Spleen (tissue), 11 donors: Measurements from ENCODE around the gene ERCC4. TPM values are rescaled to one million over a fixed set of nuclear protein-coding genes. Genes with fewer than 3 reads are reported as not detected.

ENCODE experiments used
- DNase-seq: peaks from one replicate; pipeline ENCODE4 v3.0.0-alpha.2; 2020
- H3K27ac ChIP-seq, 8 donors: fragments of 200-600 bp; sonication (generic) in 7 of 8; 1 replicate in 4 of 8; 2 replicates in 4 of 8; pipeline versions ENCODE4 v1.5.0 to v1.8.0; 2016 to 2021; ENCODE audit warnings: inconsistent platforms in 4 of 8, mild to moderate bottlenecking in 4 of 8, moderate library complexity in 1 of 8
- H3K27me3 ChIP-seq, 7 donors: fragments of 200-600 bp; sonication (generic) in 6 of 7; replicated peaks in 1 of 7; 1 replicate in 4 of 7; 2 replicates in 3 of 7; pipeline versions ENCODE4 v1.5.0 to v1.8.0; 2016 to 2021; ENCODE audit warnings: inconsistent platforms in 3 of 7, mild to moderate bottlenecking in 1 of 7
- H3K36me3 ChIP-seq, 6 donors: fragments of 200-600 bp; sonication (generic) in 5 of 6; 1 replicate in 4 of 6; 2 replicates in 2 of 6; pipeline versions ENCODE4 v1.5.0 to v1.8.0; 2016 to 2021; ENCODE audit warnings: inconsistent platforms in 2 of 6
- H3K4me1 ChIP-seq, 6 donors: fragments of 200-600 bp; sonication (generic) in 5 of 6; 1 replicate in 3 of 6; 2 replicates in 3 of 6; pipeline versions ENCODE4 v1.5.0 to v1.8.0; 2016 to 2021; ENCODE audit warnings: inconsistent platforms in 3 of 6
- H3K4me3 ChIP-seq, 8 donors: fragments of 200-600 bp; sonication (generic) in 7 of 8; 1 replicate in 4 of 8; 2 replicates in 4 of 8; pipeline versions ENCODE4 v1.5.0 to v1.8.0; 2016 to 2021; ENCODE audit warnings: inconsistent platforms in 4 of 8, mild to moderate bottlenecking in 4 of 8, moderate library complexity in 2 of 8
- H3K9me3 ChIP-seq, 8 donors: fragments of 200-600 bp; sonication (generic) in 7 of 8; 1 replicate in 4 of 8; 2 replicates in 4 of 8; pipeline versions ENCODE4 v1.5.0 to v1.8.0; 2016 to 2021; ENCODE audit warnings: inconsistent platforms in 4 of 8
- CTCF ChIP-seq, 11 experiments: fragments of 200-600 bp in 7 of 11; fragments of 450-650 bp in 4 of 11; sonication (generic) in 4 of 11; IDR thresholded peaks in 8 of 11; conservative IDR thresholded peaks in 3 of 11; 1 replicate in 7 of 11; 2 replicates in 4 of 11; pipeline versions ENCODE4 v1.4.0 to v1.8.0; 2016 to 2021; ENCODE audit warnings: antibody characterized with exemption in 11 of 11, inconsistent platforms in 4 of 11, mild to moderate bottlenecking in 1 of 11
- POLR2A ChIP-seq, 3 donors: fragments of 450-650 bp; IDR thresholded peaks; one replicate each; pipeline ENCODE4 v1.5.1; 2017; ENCODE audit warnings: antibody characterized with exemption in 3 of 3, mild to moderate bottlenecking in 1 of 3
- POLR2AphosphoS5 ChIP-seq, 3 donors: sonication (generic); formaldehyde crosslinking; IDR thresholded peaks; one replicate each; pipeline ENCODE4 v1.5.1; 2017; ENCODE audit warnings: antibody characterized with exemption in 3 of 3
- WGBS, 5 donors: extraction: QIAGEN DNeasy Blood & Tissue Kit in 3 of 5; methylation state at CpG; one replicate each; pipeline versions ENCODE4 v1.1.5 to v1.1.7; 2013 to 2018; 5-methylcytosine and 5-hydroxymethylcytosine counted together
- intact Hi-C: fragments of 100-400 bp; cut with DNase I; formaldehyde crosslinking; loops from one replicate; pipeline ENCODE4 v1.15.0; 2023; ENCODE audit warnings: low total_unique reads
- polyA plus RNA-seq, 3 donors: library from polyadenylated mRNA; stranded (reverse); fragments of 200-250 nt; gene quantifications; one replicate each; pipeline ENCODE4 v1.2.1, GENCODE V29; 2013
- total RNA-seq, 7 donors: library from RNA; depleted of rRNA in 3 of 7; stranded (reverse); fragments of >200 nt in 3 of 7; fragmentation: NEBNext Ultra II Directional in 4 of 7; extraction: Animal tissue kit (Norgen Biotek cat#: 25700) in 4 of 7; gene quantifications; one replicate each; pipeline versions ENCODE4 v1.1.0 to v1.2.1, GENCODE V29; 2016 to 2021
- donor health status: healthy with polysubstance abuse.
- donor health status: DM: no; HTN: no; CAD: no; lungs with moderate emphysema.
- donor health status: DM: no; HTN: no; CAD: no.
- donor health status: Bipolar disorder and iron deficiency.
- donor health status: healthy.
- donor health status: DM: no; HTN: no; CAD: no.
- donor health status: DM: yes; HTN: yes; CAD: no.

The ERCC4 gene
- total and polyA plus RNA-seq, 10 donors = 1.1 to 15.2 (median 9.1) TPM

- TF ChIP-seq POLR2AphosphoS5 (IDR thresholded peaks at IDR 0.05) (no peak), CTCF (IDR thresholded peaks at IDR 0.05 in 8 of 11, conservative IDR thresholded peaks at IDR 0.05 in 3 of 11) (no peak), POLR2A (IDR thresholded peaks at IDR 0.05) (no peak)
- no peaks in the 10 kb centered on the region for H3K36me3 ChIP-seq
- no peak overlapping the region for H3K27ac ChIP-seq
- intact Hi-C loops = no loop called here
- DNase-seq = no peak
- H3K4me3 ChIP-seq = no peak overlapping the region
- WGBS, 5 donors = 81 to 92% (median 88%) methylated on average over 7 of the region's 7 CpGs
- H3K9me3 ChIP-seq = peaks cover 0 to 8% (median 6%) of the 10 kb centered on the region in 8 donors
- H3K4me1 ChIP-seq = no peaks in the 10 kb centered on the region
- peaks cover 0 to 37% (median 0%) of the 10 kb centered on the region in 7 donors for H3K27me3 ChIP-seq
Measured at GRCh38 chr16:13909069-13909468, 10.9 kb upstream of the ERCC4 start.

GRCh38 chr16:13909872-13910303, 10.1 kb upstream of the ERCC4 start:
- TF ChIP-seq POLR2AphosphoS5 (IDR thresholded peaks at IDR 0.05) (no peak), CTCF (IDR thresholded peaks at IDR 0.05 in 8 of 11, conservative IDR thresholded peaks at IDR 0.05 in 3 of 11) (no peak)
- H3K27ac ChIP-seq = no peak overlapping the region
- WGBS, 5 donors = 42 to 70% (median 54%) methylated on average over 3 of the region's 3 CpGs

GRCh38 chr16:13911306-13911705, 8.6 kb upstream of the ERCC4 start:
- intact Hi-C loops = no loop called here
- H3K27me3 ChIP-seq = peaks cover 0 to 35% (median 0%) of the 10 kb centered on the region in 7 donors
- peaks cover 0 to 8% (median 6%) of the 10 kb centered on the region in 8 donors for H3K9me3 ChIP-seq
- no peak overlapping the region for H3K4me3 ChIP-seq
- no peak for DNase-seq
- no peaks in the 10 kb centered on the region for H3K36me3 ChIP-seq
- TF ChIP-seq POLR2AphosphoS5 (IDR thresholded peaks at IDR 0.05) (no peak), CTCF (IDR thresholded peaks at IDR 0.05 in 8 of 11, conservative IDR thresholded peaks at IDR 0.05 in 3 of 11) (no peak), POLR2A (IDR thresholded peaks at IDR 0.05) (no peak)
- H3K4me1 ChIP-seq = no peaks in the 10 kb centered on the region
- no peak overlapping the region for H3K27ac ChIP-seq
- WGBS, 5 donors = 58 to 70% (median 68%) methylated on average over 1 of the region's 1 CpG

More at GRCh38 chr16:13909872-13910303, 10.1 kb upstream of the ERCC4 start:
- H3K4me3 ChIP-seq = no peak overlapping the region
- no peaks in the 10 kb centered on the region for H3K36me3 ChIP-seq
- intact Hi-C loops = no loop called here
- H3K4me1 ChIP-seq = no peaks in the 10 kb centered on the region
- no peak for DNase-seq
- peaks cover 0 to 37% (median 0%) of the 10 kb centered on the region in 7 donors for H3K27me3 ChIP-seq
- H3K9me3 ChIP-seq = peaks cover 0 to 8% (median 6%) of the 10 kb centered on the region in 8 donors

- Histone ChIP-seq H3K27me3 (peaks cover 0 to 30% (median 0%) of the 10 kb centered on the region in 7 donors), H3K4me1 (no peaks in the 10 kb centered on the region), H3K9me3 (peaks cover 0 to 8% (median 6%) of the 10 kb centered on the region in 8 donors), H3K4me3 (no peak overlapping the region), H3K27ac (no peak overlapping the region), H3K36me3 (no peaks in the 10 kb centered on the region)
- DNase-seq = no peak
- no peak for TF ChIP-seq CTCF (IDR thresholded peaks at IDR 0.05 in 8 of 11, conservative IDR thresholded peaks at IDR 0.05 in 3 of 11)
- TF ChIP-seq POLR2AphosphoS5 (IDR thresholded peaks at IDR 0.05) = no peak
- no peak for TF ChIP-seq POLR2A (IDR thresholded peaks at IDR 0.05)
- intact Hi-C loops = no loop called here
Measured at GRCh38 chr16:13911871-13912270, 8.1 kb upstream of the ERCC4 start.
